ENCODE results near the gene RAB3C. TPM values are rescaled to one million over a fixed set of nuclear protein-coding genes. Genes with fewer than 3 reads are reported as not detected.

RAB3C gene
- total RNA-seq, 4 donors from 2014 or later: 1.1 to 2.7 (median 1.2) TPM; not detected in 1

DNA sequence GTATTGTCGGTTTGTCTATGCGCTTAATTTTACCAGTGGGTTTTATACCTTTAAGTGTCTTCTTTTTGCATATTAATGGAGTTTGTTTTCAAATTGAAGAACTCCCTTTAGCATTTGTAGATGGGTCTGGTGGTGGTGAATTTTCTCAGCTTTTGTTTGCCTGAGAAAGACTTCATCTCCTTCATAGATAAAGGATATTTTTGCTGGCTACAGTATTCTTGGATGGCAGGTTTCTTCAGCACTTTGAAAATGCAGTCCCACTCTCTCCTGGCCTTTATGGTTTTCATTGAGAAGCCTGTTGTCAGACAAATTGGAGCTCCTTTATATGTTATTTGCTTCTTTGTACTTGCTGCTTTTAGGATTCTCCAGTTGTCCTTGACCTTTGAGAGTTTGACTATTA, 142.1 kb downstream of the RAB3C start:
- no peaks in the 10 kb centered on the region for H3K27me3 ChIP-seq
- DNase-seq: no peak
- no peaks in the 10 kb centered on the region for H3K4me1 ChIP-seq
- TF ChIP-seq, protein P1, sequence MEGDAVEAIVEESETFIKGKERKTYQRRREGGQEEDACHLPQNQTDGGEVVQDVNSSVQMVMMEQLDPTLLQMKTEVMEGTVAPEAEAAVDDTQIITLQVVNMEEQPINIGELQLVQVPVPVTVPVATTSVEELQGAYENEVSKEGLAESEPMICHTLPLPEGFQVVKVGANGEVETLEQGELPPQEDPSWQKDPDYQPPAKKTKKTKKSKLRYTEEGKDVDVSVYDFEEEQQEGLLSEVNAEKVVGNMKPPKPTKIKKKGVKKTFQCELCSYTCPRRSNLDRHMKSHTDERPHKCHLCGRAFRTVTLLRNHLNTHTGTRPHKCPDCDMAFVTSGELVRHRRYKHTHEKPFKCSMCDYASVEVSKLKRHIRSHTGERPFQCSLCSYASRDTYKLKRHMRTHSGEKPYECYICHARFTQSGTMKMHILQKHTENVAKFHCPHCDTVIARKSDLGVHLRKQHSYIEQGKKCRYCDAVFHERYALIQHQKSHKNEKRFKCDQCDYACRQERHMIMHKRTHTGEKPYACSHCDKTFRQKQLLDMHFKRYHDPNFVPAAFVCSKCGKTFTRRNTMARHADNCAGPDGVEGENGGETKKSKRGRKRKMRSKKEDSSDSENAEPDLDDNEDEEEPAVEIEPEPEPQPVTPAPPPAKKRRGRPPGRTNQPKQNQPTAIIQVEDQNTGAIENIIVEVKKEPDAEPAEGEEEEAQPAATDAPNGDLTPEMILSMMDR (IDR thresholded peaks at IDR 0.05): no peak
- no peak for TF ChIP-seq POLR2A (IDR thresholded peaks at IDR 0.05)
- no peak overlapping the region for H3K4me3 ChIP-seq
- H3K9me3 ChIP-seq: no peaks in the 10 kb centered on the region
- no peak overlapping the region for H3K27ac ChIP-seq
- no peaks in the 10 kb centered on the region for H3K36me3 ChIP-seq

DNA sequence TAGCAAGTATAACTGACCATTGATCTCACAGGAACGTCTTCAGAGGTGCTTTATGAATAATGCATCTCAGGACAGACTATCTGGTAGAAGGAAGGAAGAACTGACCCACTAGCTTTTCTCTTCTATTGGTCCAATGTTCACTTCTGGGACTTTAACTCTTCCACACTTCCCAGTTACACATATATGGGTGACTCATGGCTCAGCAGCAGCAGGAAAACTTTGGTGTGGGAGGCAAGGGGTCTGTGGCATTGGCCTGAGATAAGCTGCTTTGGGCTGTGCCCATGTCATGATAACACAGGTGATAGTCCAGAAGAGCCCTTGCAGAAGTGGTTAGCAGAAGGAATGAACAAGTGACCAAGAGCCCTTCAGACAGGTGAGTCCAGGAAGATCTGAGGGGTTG, 148.8 kb downstream of the RAB3C start:
- Histone ChIP-seq H3K36me3 (no peaks in the 10 kb centered on the region), H3K4me1 (no peaks in the 10 kb centered on the region), H3K27me3 (no peaks in the 10 kb centered on the region), H3K4me3 (no peak overlapping the region), H3K27ac (no peak overlapping the region), H3K9me3 (no peaks in the 10 kb centered on the region)
- DNase-seq: no peak
- TF ChIP-seq, protein P1 (IDR thresholded peaks at IDR 0.05): no peak
- TF ChIP-seq POLR2A (IDR thresholded peaks at IDR 0.05): no peak

DNA sequence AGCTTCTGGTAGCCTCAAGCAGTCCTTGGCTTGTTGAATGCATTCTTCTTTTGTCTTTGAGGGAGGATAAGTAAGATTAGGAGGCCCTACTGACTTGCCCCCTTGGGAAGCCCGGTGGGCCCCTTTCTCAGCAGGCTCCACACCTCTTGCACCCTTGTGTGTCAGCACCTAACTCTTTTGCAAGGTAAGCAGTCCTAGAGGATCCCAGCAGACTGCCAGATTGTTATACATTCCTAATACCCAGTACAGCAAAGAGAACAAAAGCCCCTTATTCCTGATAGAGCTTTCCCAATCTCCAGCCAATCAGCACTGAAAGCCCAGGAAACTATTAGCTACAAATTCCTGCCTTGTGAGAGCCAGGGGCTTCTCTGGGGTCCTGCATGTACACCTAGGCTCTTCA, 152.8 kb downstream of the RAB3C start:
- Histone ChIP-seq H3K27me3 (no peaks in the 10 kb centered on the region), H3K9me3 (no peaks in the 10 kb centered on the region), H3K4me3 (no peak overlapping the region), H3K36me3 (no peaks in the 10 kb centered on the region), H3K4me1 (no peaks in the 10 kb centered on the region), H3K27ac (no peak overlapping the region)
- TF ChIP-seq, protein P1 (IDR thresholded peaks at IDR 0.05): no peak
- TF ChIP-seq POLR2A (IDR thresholded peaks at IDR 0.05): no peak
- DNase-seq: no peak

DNA sequence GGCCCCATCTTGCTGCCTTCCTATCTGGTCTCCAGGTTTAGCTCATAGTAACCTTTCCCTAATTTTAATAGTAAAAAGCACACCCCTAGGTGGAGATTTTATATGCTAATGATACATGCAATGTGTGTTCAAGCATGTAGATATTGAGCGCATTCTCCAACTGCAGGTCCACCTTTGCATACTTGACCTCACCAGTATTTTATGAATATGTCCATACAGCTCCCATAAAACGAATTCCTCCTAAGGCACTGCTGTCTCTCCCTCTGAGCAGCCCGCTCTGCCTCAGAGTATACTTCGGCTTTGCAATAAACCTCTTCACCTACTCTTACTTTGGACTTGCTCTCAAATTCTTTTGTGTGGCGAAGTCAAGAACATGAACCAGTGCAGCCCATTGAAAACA, 153.3 kb downstream of the RAB3C start:
- no peaks in the 10 kb centered on the region for H3K36me3 ChIP-seq
- no peaks in the 10 kb centered on the region for H3K9me3 ChIP-seq
- no peaks in the 10 kb centered on the region for H3K4me1 ChIP-seq
- DNase-seq: no peak
- no peaks in the 10 kb centered on the region for H3K27me3 ChIP-seq
- no peak for TF ChIP-seq POLR2A (IDR thresholded peaks at IDR 0.05)
- TF ChIP-seq, protein P1 (IDR thresholded peaks at IDR 0.05): no peak
- no peak overlapping the region for H3K4me3 ChIP-seq
- no peak overlapping the region for H3K27ac ChIP-seq

DNA sequence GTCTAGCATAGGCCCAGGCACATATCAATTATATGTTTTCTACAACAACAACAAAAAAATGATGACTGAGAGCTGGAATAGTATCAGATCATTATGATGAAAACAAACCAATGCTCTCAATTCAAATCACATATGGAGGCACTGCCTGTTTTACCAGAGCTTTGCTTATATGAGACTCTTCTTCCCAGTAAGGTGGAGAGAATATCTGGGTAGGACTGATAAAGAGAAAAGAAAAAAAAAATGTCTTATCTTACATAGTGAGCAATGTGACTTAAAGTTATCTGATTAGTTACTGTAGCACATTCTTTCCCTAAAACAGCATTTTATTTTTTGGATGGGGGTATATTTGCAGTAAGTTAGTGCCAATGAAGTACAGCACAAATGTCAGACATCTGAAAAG, 154.8 kb downstream of the RAB3C start:
- no peak for DNase-seq
- Histone ChIP-seq H3K27ac (no peak overlapping the region), H3K4me1 (no peaks in the 10 kb centered on the region), H3K36me3 (no peaks in the 10 kb centered on the region), H3K4me3 (no peak overlapping the region), H3K9me3 (no peaks in the 10 kb centered on the region), H3K27me3 (no peaks in the 10 kb centered on the region)
- no peak for TF ChIP-seq POLR2A (IDR thresholded peaks at IDR 0.05)
- TF ChIP-seq, protein P1 (IDR thresholded peaks at IDR 0.05): no peak

DNA sequence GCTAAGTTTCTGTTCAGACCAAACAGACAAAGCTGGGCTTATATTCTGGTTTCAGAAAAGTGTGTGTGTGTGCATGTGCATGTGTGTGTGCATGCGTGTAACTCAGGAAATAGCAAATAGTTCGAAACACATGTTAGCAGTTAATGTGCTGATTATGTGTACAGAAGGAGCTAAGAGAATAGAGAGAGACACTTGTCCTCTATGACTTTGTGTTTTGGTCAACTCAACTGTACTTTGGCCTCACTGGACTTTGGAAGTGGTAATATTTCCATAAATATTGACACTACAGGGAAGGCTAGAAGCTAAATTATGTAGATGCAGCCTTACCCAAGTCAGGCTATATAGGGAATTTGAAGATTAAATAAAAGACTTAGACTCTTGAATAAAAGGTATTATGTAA, 155.5 kb downstream of the RAB3C start:
- TF ChIP-seq POLR2A (IDR thresholded peaks at IDR 0.05): no peak
- TF ChIP-seq, protein P1 (IDR thresholded peaks at IDR 0.05): no peak
- H3K27me3 ChIP-seq: no peaks in the 10 kb centered on the region
- H3K36me3 ChIP-seq: no peaks in the 10 kb centered on the region
- no peak for DNase-seq
- no peak overlapping the region for H3K27ac ChIP-seq
- no peak overlapping the region for H3K4me3 ChIP-seq
- no peaks in the 10 kb centered on the region for H3K9me3 ChIP-seq
- H3K4me1 ChIP-seq: no peaks in the 10 kb centered on the region

All from Peyer's patch (tissue), 4 donors.